GM12878 (cell line): ENCODE measurements around the gene TRIM47. TPM values are rescaled to one million over a fixed set of nuclear protein-coding genes. Genes with fewer than 3 reads are reported as not detected.

Experiments used
- ATAC-seq: fragments of 200-7000 bp; cut with Tn5 transposase; 3 replicates; pipeline ENCODE4 v1.9.1; 2020; ENCODE audit warnings: mild to moderate bottlenecking, moderate library complexity
- BruUV-seq: library from RNA; stranded (reverse); fragments of 400-500 nt; replicated peaks from 2 replicates; lab custom pipeline; 2021; lab: Mats Ljungman, UMichigan
- CTCF ChIA-PET: fragments of 300-600 bp; sonication (Branson Sonifier 250); formaldehyde crosslinking; extraction: SDS; loops from one replicate; lab custom pipeline; 2021; ENCODE audit warnings: inconsistent platforms; lab: Yijun Ruan, JAX
- POLR2A ChIA-PET: fragments of 350-600 bp; formaldehyde crosslinking; extraction: SDS; loops from one replicate; lab custom pipeline; 2021; ENCODE audit warnings: inconsistent platforms; lab: Charles Lee
- RAD21 ChIA-PET: fragments of 300-600 bp; sonication (Branson Sonifier 250); formaldehyde crosslinking; loops from one replicate; lab custom pipeline; 2023; ENCODE audit warnings: antibody characterized with exemption; ENCODE audit not compliant: unreplicated experiment; lab: Charles Lee
- SMC1A ChIA-PET: fragments of 300-600 bp; sonication (Branson Sonifier 250); formaldehyde crosslinking; loops from one replicate; lab custom pipeline; 2023; ENCODE audit not compliant: unreplicated experiment, uncharacterized antibody; lab: Charles Lee
- DNase-seq: peaks from one replicate; pipeline ENCODE4 v3.0.0-alpha.2; 2011; ENCODE audit warnings: low read depth, low spot score
- FAIRE-seq: peaks from 3 replicates; lab custom pipeline; 2011; peaks lifted over from hg19 to GRCh38; lab: Jason Lieb, UNC
- H2AFZ ChIP-seq: 2 replicates; pipeline ENCODE4 v1.6.0; 2011; ENCODE audit warnings: low read depth, low read length, control low read depth; ENCODE audit not compliant: control insufficient read depth
- H3K27ac ChIP-seq: 2 replicates; pipeline ENCODE4 v1.5.1; 2011; ENCODE audit warnings: control low read depth; ENCODE audit not compliant: control insufficient read depth, insufficient read depth
- H3K27me3 ChIP-seq, 2 experiments: replicated peaks in 1 of 2; 2 replicates each; pipeline versions ENCODE4 v1.6.0 to v1.6.1; 2011; ENCODE audit warnings: low read length in 1 of 2; ENCODE audit not compliant: control insufficient read depth in 2 of 2, insufficient read depth in 2 of 2
- H3K36me3 ChIP-seq, 2 experiments: 2 replicates each; pipeline ENCODE4 v1.5.1; 2011; ENCODE audit warnings: low read length in 1 of 2; ENCODE audit not compliant: control insufficient read depth in 2 of 2, insufficient read depth in 2 of 2
- H3K4me1 ChIP-seq: 2 replicates; pipeline ENCODE4 v1.6.1; 2011; ENCODE audit warnings: mild to moderate bottlenecking, low read length, moderate library complexity, mixed read lengths; ENCODE audit not compliant: control insufficient read depth, insufficient read depth
- H3K4me2 ChIP-seq: 2 replicates; pipeline ENCODE4 v1.6.0; 2011; ENCODE audit warnings: control low read depth; ENCODE audit not compliant: control insufficient read depth, insufficient read depth
- H3K4me3 ChIP-seq: fragments of 200-600 bp; sonication (generic); 2 replicates; pipeline ENCODE4 v1.5.1; 2016
- H3K79me2 ChIP-seq: 2 replicates; pipeline ENCODE4 v1.6.0; 2011; ENCODE audit warnings: low read length; ENCODE audit not compliant: control insufficient read depth, insufficient read depth
- H3K9ac ChIP-seq: 2 replicates; pipeline ENCODE4 v1.8.0; 2011; ENCODE audit warnings: low read length, control low read depth, mixed read lengths; ENCODE audit not compliant: control insufficient read depth, insufficient read depth
- H3K9me3 ChIP-seq: replicated peaks from 3 replicates; pipeline ENCODE4 v1.5.1; 2011; ENCODE audit warnings: mild to moderate bottlenecking, low read length; ENCODE audit not compliant: control insufficient read depth, insufficient read depth
- H4K20me1 ChIP-seq: 2 replicates; pipeline ENCODE4 v1.6.0; 2011; ENCODE audit not compliant: control insufficient read depth, insufficient read depth
- HDAC2 ChIP-seq: fragments of 200-600 bp; sonication (generic); IDR thresholded peaks from 2 replicates; pipeline ENCODE4 v1.6.1; 2017
- HDGF ChIP-seq: fragments of 450-650 bp; IDR thresholded peaks from 2 replicates; pipeline ENCODE4 v1.6.1; 2016; ENCODE audit warnings: antibody characterized with exemption
- KAT2A ChIP-seq: conservative IDR thresholded peaks from 2 replicates; pipeline ENCODE4 v1.6.1; 2011; ENCODE audit warnings: low read depth, low read length; ENCODE audit not compliant: control insufficient read depth
- MEF2A ChIP-seq: IDR thresholded peaks from 2 replicates; pipeline ENCODE4 v1.6.1; 2011; ENCODE audit warnings: low read depth, mild to moderate bottlenecking, low read length, moderate library complexity; ENCODE audit not compliant: insufficient read depth
- PAX5 ChIP-seq: IDR thresholded peaks from 2 replicates; pipeline ENCODE4 v1.6.1; 2011; ENCODE audit warnings: low read depth, low read length, borderline replicate concordance
- POLR2A ChIP-seq: IDR thresholded peaks from 2 replicates; pipeline ENCODE4 v1.6.1; 2011; ENCODE audit warnings: low read depth, mild to moderate bottlenecking, low read length
- RAD51 ChIP-seq: fragments of 450-650 bp; IDR thresholded peaks from 2 replicates; pipeline ENCODE4 v1.6.1; 2016; ENCODE audit warnings: moderate library complexity, mild to moderate bottlenecking, inconsistent platforms
- SPI1 ChIP-seq: IDR thresholded peaks from 2 replicates; pipeline ENCODE4 v1.6.1; 2011; ENCODE audit warnings: low read depth, mild to moderate bottlenecking, low read length, moderate library complexity, borderline replicate concordance; ENCODE audit not compliant: insufficient read depth
- ZZZ3 ChIP-seq: IDR thresholded peaks from 2 replicates; pipeline ENCODE4 v1.6.1; 2011; ENCODE audit warnings: low read depth; ENCODE audit not compliant: control insufficient read depth, insufficient read length
- WGBS: methylation state at CpG from one replicate; pipeline ENCODE4 v1.1.6; 2016; ENCODE audit warnings: low lambda C conversion rate; ENCODE audit not compliant: insufficient replicate concordance, insufficient coverage; ENCODE audit errors: missing lambda C conversion rate; 5-methylcytosine and 5-hydroxymethylcytosine counted together
- in situ Hi-C: fragments of 300-500 bp; cut with MboI; formaldehyde crosslinking; loops from 9 replicates; pipeline ENCODE4 v1.14.3; 2018; ENCODE audit warnings: mixed read lengths
- intact Hi-C: fragments of 100-400 bp; cut with micrococcal nuclease; formaldehyde crosslinking; loops from one replicate; pipeline ENCODE4 v1.14.2; 2022; ENCODE audit not compliant: unreplicated experiment
- polyA plus RNA-seq, 11 experiments: library from polyadenylated mRNA; depleted of rRNA in 4 of 11; unstranded in 6 of 11; stranded (reverse) in 5 of 11; fragments of >200 nt; fragmentation: Nextera tagmentation in 4 of 11; fragmentation: Illumina TruSeq in 1 of 11; extraction: Ambion mirVana in 4 of 11; extraction: Trizol in 1 of 11; gene quantifications; 1 replicate in 1 of 11; 2 replicates in 10 of 11; pipeline versions ENCODE4 v1.2.1 to v1.2.3, GENCODE V29; 2011 to 2016; ENCODE audit warnings: inconsistent platforms in 2 of 11, missing spikeins in 2 of 11, low read depth in 1 of 11
- total RNA-seq, 4 experiments: library from RNA; depleted of rRNA in 3 of 4; stranded (reverse); fragments of >200 nt in 3 of 4; fragmentation: Illumina TruSeq in 1 of 4; extraction: Trizol in 1 of 4; gene quantifications; 2 replicates each; pipeline versions ENCODE4 v1.2.1 to v1.2.3, GENCODE V29; 2013 to 2021
- TF ChIP-seq, protein P1 (sequence below): fragments of 450-650 bp; IDR thresholded peaks from 2 replicates; pipeline ENCODE4 v1.6.1; 2017; ENCODE audit warnings: mild to moderate bottlenecking

TRIM47 gene
- total and polyA plus RNA-seq, 10 of the 15 experiments (the other 5 are each of a cell fraction or from before 2014, with no cell fraction given), result 0.35 to 9.7 (median 5.3) TPM

GRCh38 chr17:75920045-75920560 is 41.7 kb upstream of the TRIM47 start:
- intact Hi-C loops, result no loop called here
- H3K9ac ChIP-seq, result no peak overlapping the region
- H3K9me3 ChIP-seq, result no peaks in the 10 kb centered on the region
- no peak overlapping the region for H3K4me2 ChIP-seq
- no peak for DNase-seq
- ATAC-seq, result no peak
- no peak overlapping the region for H3K27ac ChIP-seq
- no peak overlapping the region for H3K4me3 ChIP-seq
- no peaks in the 10 kb centered on the region for H3K27me3 ChIP-seq
- H3K36me3 ChIP-seq, result no peaks in the 10 kb centered on the region
- WGBS, result 78% methylated on average over 10 of the region's 11 CpGs
- ChIA-PET RAD21 (interaction anchor here (1.0 kb wide), 1 partner anchor 15 kb away, joined by 3 read pairs; no protein-coding TSS in a partner anchor), CTCF (interaction anchor here (0.6 to 1.7 kb wide), 6 partner anchors 8 to 675 kb away, joined by 3 to 4 read pairs (median 3); partner anchors contain the start of genes RECQL5 and SAP30BP), SMC1A (no interaction called here)
- no peak for FAIRE-seq
- in situ Hi-C loops, result no loop called here
- TF ChIP-seq HDGF (no peak), ZZZ3 (no peak), POLR2A (no peak), SPI1 (no peak), PAX5 (no peak), RAD51 (no peak), MEF2A (no peak), KAT2A (no peak), HDAC2 (no peak)
- TF ChIP-seq, protein P1, sequence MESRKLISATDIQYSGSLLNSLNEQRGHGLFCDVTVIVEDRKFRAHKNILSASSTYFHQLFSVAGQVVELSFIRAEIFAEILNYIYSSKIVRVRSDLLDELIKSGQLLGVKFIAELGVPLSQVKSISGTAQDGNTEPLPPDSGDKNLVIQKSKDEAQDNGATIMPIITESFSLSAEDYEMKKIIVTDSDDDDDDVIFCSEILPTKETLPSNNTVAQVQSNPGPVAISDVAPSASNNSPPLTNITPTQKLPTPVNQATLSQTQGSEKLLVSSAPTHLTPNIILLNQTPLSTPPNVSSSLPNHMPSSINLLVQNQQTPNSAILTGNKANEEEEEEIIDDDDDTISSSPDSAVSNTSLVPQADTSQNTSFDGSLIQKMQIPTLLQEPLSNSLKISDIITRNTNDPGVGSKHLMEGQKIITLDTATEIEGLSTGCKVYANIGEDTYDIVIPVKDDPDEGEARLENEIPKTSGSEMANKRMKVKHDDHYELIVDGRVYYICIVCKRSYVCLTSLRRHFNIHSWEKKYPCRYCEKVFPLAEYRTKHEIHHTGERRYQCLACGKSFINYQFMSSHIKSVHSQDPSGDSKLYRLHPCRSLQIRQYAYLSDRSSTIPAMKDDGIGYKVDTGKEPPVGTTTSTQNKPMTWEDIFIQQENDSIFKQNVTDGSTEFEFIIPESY, result no peak
- TF ChIP-seq, all 136 proteins: peak for 0
- no peaks in the 10 kb centered on the region for H3K4me1 ChIP-seq
- H4K20me1 ChIP-seq, result no peaks in the 10 kb centered on the region
- POLR2A ChIA-PET, result no interaction called here
- no peaks in the 10 kb centered on the region for H3K79me2 ChIP-seq
- BruUV-seq, result no TSS peak
- no peak overlapping the region for H2AFZ ChIP-seq
